Stimulated activated memory B cell treated with anti-CD40 and anti-IgM and Interleukin-4, amounts not matched to agents 10 μg/mL and 1 μg/mL and 100 μg/mL, for 72 hours (primary cell): ENCODE data around the gene PTPN22.

Source experiments
- ATAC-seq: fragments of 150-1000 bp; cut with Tn5 transposase; 2 replicates; pipeline ENCODE4 v1.10.0; 2021
- H3K27ac Mint-ChIP-seq: one replicate; pipeline ENCODE4 v1.8.0; 2022; ENCODE audit warnings: mild to moderate bottlenecking, mixed read lengths
- H3K27me3 Mint-ChIP-seq: one replicate; pipeline ENCODE4 v1.8.0; 2022; ENCODE audit warnings: mixed read lengths
- H3K36me3 Mint-ChIP-seq: one replicate; pipeline ENCODE4 v1.8.0; 2022; ENCODE audit warnings: mixed read lengths
- H3K4me1 Mint-ChIP-seq: one replicate; pipeline ENCODE4 v1.8.0; 2022; ENCODE audit warnings: mixed read lengths
- H3K4me3 Mint-ChIP-seq: one replicate; pipeline ENCODE4 v1.8.0; 2022; ENCODE audit warnings: mild to moderate bottlenecking, moderate library complexity, mixed read lengths
- H3K9me3 Mint-ChIP-seq: one replicate; pipeline ENCODE4 v1.8.0; 2022; ENCODE audit warnings: mixed read lengths

Gene PTPN22

DNA sequence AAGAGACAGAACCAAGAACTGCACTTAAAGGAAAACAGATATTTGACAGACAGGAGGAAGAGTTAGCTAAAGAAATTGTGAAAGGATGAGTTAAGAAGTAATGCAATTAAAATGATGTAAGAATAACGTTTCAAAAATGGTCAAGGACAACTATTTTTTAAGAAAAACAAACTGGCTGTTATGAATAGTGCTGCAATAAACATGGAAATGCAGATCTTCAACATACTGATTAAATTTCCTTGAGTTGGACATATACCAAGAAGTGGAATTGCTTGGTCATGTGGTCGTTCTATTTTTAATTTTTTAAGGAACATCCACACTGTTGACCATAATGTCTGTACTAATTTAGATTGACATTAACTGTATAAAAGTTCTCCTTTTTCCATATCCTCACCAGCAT lies 89.1 kb downstream of the PTPN22 start:
- H3K27ac Mint-ChIP-seq: no peak overlapping the region
- H3K9me3 Mint-ChIP-seq: peaks cover 3% of the 10 kb centered on the region
- ATAC-seq: no peak
- H3K4me1 Mint-ChIP-seq: peaks cover 43% of the 10 kb centered on the region
- no peak overlapping the region for H3K4me3 Mint-ChIP-seq
- peaks cover 7% of the 10 kb centered on the region for H3K36me3 Mint-ChIP-seq
- no peaks in the 10 kb centered on the region for H3K27me3 Mint-ChIP-seq

DNA sequence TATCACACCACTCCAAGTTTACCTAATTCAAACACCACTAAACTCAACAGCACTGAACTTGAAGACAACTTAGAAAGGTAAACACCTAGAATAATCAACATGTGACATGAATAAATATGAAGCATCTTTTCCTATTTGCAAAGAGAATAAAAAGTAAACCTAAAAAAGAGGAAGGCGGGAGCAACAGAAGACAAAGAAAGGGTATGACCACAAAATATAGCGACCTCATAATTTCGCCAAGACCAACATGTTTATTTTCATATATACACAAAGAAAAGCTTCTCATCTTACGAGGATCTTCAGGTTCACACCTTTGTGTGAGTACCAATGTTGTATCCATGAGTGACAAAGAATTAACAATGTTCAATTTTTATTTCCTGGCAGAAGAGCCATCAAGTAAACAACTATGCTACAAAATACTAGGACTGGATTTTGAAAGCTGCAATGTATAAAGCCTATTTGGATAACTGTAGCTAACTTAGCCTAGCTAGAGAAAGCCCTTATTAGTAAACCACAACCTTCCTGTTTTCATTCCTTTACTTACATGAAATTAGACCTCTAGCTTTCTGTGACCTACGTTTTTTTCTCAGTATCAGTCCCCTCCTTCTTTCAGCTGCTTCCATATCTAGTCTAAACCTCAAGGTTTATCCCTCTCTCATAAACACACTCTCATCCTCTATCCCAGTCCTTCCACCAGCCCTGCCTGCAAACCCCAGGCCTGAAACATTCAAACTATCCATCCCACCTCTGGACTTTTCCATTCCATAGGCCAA lies 91.0 kb downstream of the PTPN22 start:
- peaks cover 3% of the 10 kb centered on the region for H3K9me3 Mint-ChIP-seq
- peaks cover 7% of the 10 kb centered on the region for H3K36me3 Mint-ChIP-seq
- no peaks in the 10 kb centered on the region for H3K27me3 Mint-ChIP-seq
- H3K4me3 Mint-ChIP-seq: no peak overlapping the region
- H3K4me1 Mint-ChIP-seq: peaks cover 29% of the 10 kb centered on the region
- no peak for ATAC-seq
- no peak overlapping the region for H3K27ac Mint-ChIP-seq

DNA sequence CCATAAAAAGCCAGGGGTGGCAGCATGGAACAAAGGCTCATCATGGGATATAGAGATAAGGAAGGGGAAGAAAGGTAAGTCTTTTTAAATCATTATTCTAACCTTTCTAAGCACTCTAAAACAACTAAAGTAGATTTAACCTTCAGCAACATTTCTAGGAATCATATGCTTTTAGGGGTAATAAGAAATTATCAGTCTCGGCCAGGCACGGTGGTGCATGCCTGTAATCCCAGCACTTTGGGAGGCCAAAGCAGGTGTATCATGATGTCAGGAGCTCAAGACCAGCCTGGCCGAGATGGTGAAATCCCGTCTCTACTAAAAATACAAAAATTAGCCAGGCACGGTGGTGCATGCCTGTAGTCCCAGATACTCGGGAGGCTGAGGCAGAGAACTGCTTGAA lies 92.0 kb downstream of the PTPN22 start:
- no peak overlapping the region for H3K4me3 Mint-ChIP-seq
- no peak overlapping the region for H3K27ac Mint-ChIP-seq
- H3K9me3 Mint-ChIP-seq: peaks cover 3% of the 10 kb centered on the region
- peaks cover 12% of the 10 kb centered on the region for H3K36me3 Mint-ChIP-seq
- ATAC-seq: no peak
- peaks cover 25% of the 10 kb centered on the region for H3K4me1 Mint-ChIP-seq
- no peaks in the 10 kb centered on the region for H3K27me3 Mint-ChIP-seq

DNA sequence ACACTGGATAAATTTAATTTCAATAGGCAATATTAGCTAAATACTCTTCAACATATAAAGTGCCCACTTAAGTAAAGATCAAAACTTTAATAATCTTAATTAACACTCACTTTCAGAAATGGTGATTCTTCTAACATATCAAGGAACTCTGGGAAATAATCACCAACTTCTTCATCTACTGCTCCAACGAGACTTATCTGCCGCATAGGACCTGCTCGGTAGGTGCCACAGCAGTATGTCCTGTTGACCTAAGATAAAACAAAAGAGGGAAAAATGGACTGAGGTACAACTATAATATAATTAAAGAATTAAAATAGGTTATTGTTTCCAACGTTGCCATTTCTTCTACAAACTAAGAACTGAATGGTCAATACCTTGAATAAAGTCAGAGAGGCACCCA lies 94.0 kb downstream of the PTPN22 start:
- no peak overlapping the region for H3K27ac Mint-ChIP-seq
- H3K36me3 Mint-ChIP-seq: peaks cover 19% of the 10 kb centered on the region
- H3K9me3 Mint-ChIP-seq: peaks cover 3% of the 10 kb centered on the region
- H3K27me3 Mint-ChIP-seq: no peaks in the 10 kb centered on the region
- peaks cover 7% of the 10 kb centered on the region for H3K4me1 Mint-ChIP-seq
- H3K4me3 Mint-ChIP-seq: no peak overlapping the region
- ATAC-seq: no peak

DNA sequence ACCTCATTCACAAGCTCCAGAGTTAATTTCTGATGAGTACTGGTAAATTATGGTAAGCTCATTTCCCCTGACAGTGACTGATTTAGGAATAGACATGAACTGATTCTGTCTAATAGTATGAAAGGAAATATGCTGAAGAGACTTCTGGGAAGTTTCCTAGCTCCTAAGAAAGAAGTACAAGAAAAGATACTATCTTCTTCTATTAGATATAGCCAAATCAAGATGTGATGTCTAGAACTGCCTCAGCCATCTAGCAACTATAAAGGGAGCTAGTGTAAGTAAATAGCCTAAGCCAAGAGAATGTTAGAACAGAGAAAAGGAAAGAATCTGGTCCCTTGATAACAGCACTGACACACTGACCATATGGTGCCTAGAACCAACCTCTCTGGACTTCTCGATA lies 101.5 kb downstream of the PTPN22 start:
- H3K4me3 Mint-ChIP-seq: no peak overlapping the region

DNA sequence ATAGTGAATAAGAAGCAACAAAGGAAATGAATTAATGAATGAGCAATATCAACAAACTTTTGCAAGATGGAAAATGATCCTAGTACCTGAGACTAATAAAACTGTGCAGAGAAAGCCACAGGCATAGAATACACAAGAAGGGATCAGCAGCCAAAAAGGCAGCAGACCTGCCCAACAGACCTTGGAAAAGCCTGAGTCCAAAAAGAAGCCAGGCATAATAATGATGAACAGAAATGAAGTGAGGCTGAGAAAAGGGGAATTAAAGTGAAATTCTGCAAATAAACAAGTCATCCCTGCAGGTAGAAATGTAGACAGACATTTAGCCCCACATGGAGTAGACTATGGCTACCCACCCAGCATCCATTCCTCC lies 101.9 kb downstream of the PTPN22 start:
- H3K36me3 Mint-ChIP-seq: peaks cover 48% of the 10 kb centered on the region
- H3K27me3 Mint-ChIP-seq: no peaks in the 10 kb centered on the region
- no peak overlapping the region for H3K4me3 Mint-ChIP-seq
- peak overlapping the region; percentile 40 for H3K27ac Mint-ChIP-seq
- ATAC-seq: no peak
- peaks cover 26% of the 10 kb centered on the region for H3K4me1 Mint-ChIP-seq
- no peaks in the 10 kb centered on the region for H3K9me3 Mint-ChIP-seq

More for the DNA sequence above, 101.5 kb downstream of the PTPN22 start:
- Mint-ChIP-seq H3K4me1 (peaks cover 26% of the 10 kb centered on the region), H3K27ac (peak overlapping the region; percentile 40), H3K36me3 (peaks cover 48% of the 10 kb centered on the region), H3K9me3 (no peaks in the 10 kb centered on the region), H3K27me3 (no peaks in the 10 kb centered on the region)
- ATAC-seq: no peak

DNA sequence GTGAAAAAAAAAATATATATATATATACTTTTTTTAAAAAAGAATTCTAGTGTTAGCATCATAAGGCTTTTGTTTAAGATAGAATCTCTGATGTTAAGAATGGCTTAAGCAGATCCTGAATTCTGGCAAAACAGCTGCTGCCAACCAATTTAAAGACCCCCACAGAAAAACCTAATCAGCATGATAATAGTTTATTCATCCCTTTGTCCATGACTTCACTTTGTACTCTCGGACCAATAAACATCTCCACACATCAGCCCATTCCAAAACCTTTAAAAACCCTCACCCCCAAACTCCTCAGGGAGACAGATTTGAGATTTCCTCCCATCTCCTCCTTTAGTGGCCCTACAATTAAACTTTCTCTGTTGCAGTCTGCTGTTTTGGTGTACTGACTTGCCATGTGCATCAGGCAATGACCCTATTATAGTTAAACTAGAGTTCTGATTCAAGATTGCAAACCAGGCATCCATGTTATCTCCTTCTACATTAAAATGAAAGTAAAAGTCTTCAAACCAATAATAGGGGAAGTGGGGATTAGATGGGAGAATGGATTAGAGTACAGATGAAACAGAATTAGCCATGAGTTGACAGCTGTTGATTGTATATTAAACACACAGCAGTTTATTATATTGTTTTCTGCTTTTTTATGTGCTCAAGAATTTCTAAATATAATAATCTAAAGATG lies 102.5 kb downstream of the PTPN22 start:
- peaks cover 26% of the 10 kb centered on the region for H3K4me1 Mint-ChIP-seq
- no peaks in the 10 kb centered on the region for H3K27me3 Mint-ChIP-seq
- H3K4me3 Mint-ChIP-seq: no peak overlapping the region
- ATAC-seq: no peak
- peak overlapping the region; percentile 40 for H3K27ac Mint-ChIP-seq
- H3K36me3 Mint-ChIP-seq: peaks cover 50% of the 10 kb centered on the region
- no peaks in the 10 kb centered on the region for H3K9me3 Mint-ChIP-seq

DNA sequence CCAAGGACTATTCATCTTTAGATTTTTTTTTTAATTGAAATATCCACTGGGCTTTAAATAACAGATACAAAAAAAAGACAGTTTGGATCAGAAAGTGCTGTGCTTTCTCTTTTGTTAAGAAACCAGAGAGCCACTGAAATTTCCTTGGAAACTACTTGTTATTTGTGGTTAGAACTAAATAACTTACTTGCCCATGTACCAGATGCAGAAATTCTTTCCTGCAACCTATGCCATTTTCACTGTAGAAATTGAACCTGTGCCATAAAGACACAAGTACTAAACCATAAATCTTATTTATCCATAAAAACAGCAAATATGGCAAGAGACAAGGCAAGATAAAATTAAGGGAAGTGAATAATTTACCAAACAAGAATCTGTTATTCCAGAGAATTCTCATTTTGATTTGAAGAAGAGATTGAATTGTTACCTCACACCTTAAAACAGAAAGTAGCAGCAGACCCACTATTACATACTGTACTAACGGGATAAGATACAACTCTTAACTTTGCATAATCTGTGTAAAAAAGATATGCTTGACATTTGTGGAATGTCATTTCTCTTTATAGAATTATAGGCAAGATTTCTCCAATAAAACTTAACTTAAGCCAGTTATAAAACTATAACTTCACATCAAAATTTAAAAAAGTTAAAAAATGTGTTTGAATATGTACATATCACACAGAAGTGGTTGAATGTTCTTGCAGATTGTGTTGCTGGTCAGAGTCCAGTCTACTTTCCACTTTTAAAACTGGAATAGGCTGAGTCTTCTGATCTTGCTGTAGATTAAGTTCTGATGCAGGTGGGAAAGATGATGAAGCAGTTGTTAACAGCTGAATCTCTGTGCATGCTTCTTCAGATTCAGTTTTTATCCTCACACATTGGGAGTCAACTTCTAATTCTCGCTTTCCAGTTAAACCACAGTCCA lies 105.9 kb downstream of the PTPN22 start:
- Mint-ChIP-seq H3K4me3 (no peak overlapping the region), H3K27me3 (no peaks in the 10 kb centered on the region), H3K36me3 (peaks cover 41% of the 10 kb centered on the region), H3K9me3 (no peaks in the 10 kb centered on the region), H3K4me1 (peaks cover 15% of the 10 kb centered on the region), H3K27ac (no peak overlapping the region)
- ATAC-seq: no peak
